OCI-LY3 (cell line): ENCODE data around the gene PIK3R5.

Source experiments
- CTCF ChIP-seq: fragments of 200-600, 300-600 bp; sonication (generic); IDR thresholded peaks from 2 replicates; pipeline ENCODE4 v1.5.1; 2014; ENCODE audit warnings: antibody characterized with exemption, low read length, low read depth
- EZH2phosphoT487 ChIP-seq: fragments of 200-600 bp; shearing (Covaris generic); IDR thresholded peaks from 2 replicates; pipeline ENCODE4 v1.6.1; 2018; ENCODE audit warnings: antibody characterized with exemption, mixed run types, low read depth

DNA sequence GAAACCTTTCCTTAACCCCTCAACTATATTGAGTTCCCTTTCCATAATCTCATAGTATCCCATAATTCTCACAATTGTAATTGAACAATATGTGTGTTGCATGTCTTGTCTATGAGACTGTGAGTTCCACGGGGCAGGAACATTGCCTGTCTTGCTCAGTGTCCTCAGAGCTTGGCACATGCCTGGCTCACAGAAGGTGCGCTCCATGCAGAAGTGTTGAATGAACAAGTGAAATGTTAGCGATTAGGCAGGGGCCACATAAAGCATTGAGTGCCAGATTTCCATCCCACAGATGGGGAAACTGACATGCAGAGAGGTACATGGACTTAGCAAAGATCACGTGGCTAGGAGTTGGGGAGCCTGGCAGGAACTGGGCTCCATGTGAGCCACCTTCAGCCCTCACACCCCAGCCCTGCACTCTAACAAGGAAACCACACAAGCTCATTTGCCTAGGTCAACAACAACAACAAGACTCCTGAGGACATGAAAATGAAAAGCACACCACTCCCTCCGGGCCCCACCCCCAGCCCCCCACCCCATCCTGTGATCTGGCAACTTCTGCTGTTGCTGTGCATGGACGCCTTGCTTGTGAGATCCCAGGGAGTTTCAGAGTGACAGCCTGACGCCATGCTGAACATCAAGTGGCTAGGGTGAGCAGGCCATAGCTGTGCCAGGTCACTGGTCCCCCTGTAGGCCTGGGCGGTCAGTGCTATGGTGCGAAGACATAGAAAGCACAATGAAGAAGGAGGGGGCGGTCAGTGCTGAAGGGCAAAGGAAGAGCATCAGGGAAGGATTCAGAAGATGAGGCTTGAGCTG, 5.0 kb downstream of the PIK3R5 start:
- TF ChIP-seq CTCF (no peak), EZH2phosphoT487 (no peak)
